Muscle of leg (tissue), 11 donors: Measurements from ENCODE around the gene PSPC1. TPM values are rescaled to one million over a fixed set of nuclear protein-coding genes. Genes with fewer than 3 reads are reported as not detected.
"Not testable (repeated sequence)": the region's sequence is repeated elsewhere in the genome, so short reads cannot be mapped to it uniquely, and the experiment has no call there.

Source experiments
- DNase-seq: peaks from one replicate; pipeline ENCODE4 v3.0.0; 2013
- H3K27ac ChIP-seq: one replicate; pipeline ENCODE4 v1.5.1; 2013; ENCODE audit warnings: mild to moderate bottlenecking, low read length, control low read depth
- H3K27me3 ChIP-seq: one replicate; pipeline ENCODE4 v1.6.1; 2013; ENCODE audit warnings: low read length; ENCODE audit not compliant: control insufficient read depth, insufficient read depth
- H3K36me3 ChIP-seq: one replicate; pipeline ENCODE4 v1.6.1; 2013; ENCODE audit warnings: low read length; ENCODE audit not compliant: control insufficient read depth, insufficient read depth
- H3K4me1 ChIP-seq: one replicate; pipeline ENCODE4 v1.6.1; 2013; ENCODE audit warnings: low read length; ENCODE audit not compliant: control insufficient read depth, insufficient read depth
- H3K4me3 ChIP-seq: one replicate; pipeline ENCODE4 v1.5.1; 2013; ENCODE audit warnings: low read length, control low read depth
- H3K9me3 ChIP-seq: replicated peaks from 2 replicates; pipeline ENCODE4 v1.6.1; 2013; ENCODE audit warnings: low read depth, low read length; ENCODE audit not compliant: control insufficient read depth
- WGBS: methylation state at CpG from one replicate; pipeline ENCODE4 v1.1.5; 2013; ENCODE audit warnings: missing lambda C conversion rate; ENCODE audit not compliant: insufficient coverage; 5-methylcytosine and 5-hydroxymethylcytosine counted together
- polyA plus RNA-seq, 8 donors: library from polyadenylated mRNA; unstranded; fragments of 120-200 nt; gene quantifications; one replicate each; pipeline versions ENCODE4 v1.2.1 to v1.2.3, GENCODE V29; 2013; ENCODE audit warnings: inconsistent platforms in 1 of 8, low replicate concordance in 1 of 8; ENCODE audit not compliant: insufficient read length in 8 of 8, insufficient read depth in 1 of 8
- total RNA-seq: library from RNA; stranded (reverse); fragments of 120-200 nt; gene quantifications from one replicate; pipeline ENCODE4 v1.2.4, GENCODE V29; 2013

The PSPC1 gene
- total and polyA plus RNA-seq, 9 donors = 40.7 to 50.0 (median 45.3) TPM

DNA sequence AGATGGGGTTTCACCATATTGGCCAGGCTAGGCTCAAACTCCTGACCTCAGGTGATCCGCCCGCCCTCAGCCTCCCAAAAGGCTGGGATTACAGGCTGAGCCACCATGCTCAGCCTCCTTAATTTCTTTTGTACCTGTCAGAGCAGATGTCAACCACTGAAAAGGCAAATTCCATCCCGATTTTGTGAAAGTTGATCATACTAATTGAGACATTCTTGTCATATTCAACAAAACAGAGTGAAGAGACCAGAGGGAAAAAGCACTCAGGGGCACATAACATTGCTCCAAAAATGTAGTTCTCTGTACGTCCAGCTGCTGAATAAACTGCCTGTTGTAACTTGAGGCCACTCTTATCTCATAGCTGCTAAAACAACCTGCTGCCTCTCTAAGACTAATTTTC, 27.4 kb upstream of the PSPC1 start:
- Histone ChIP-seq H3K27ac (no peak overlapping the region), H3K27me3 (no peaks in the 10 kb centered on the region), H3K9me3 (no peaks in the 10 kb centered on the region), H3K4me3 (no peak overlapping the region), H3K36me3 (no peaks in the 10 kb centered on the region), H3K4me1 (no peaks in the 10 kb centered on the region)
- 100% methylated on average over 2 of the region's 4 CpGs for WGBS
- DNase-seq = no peak

DNA sequence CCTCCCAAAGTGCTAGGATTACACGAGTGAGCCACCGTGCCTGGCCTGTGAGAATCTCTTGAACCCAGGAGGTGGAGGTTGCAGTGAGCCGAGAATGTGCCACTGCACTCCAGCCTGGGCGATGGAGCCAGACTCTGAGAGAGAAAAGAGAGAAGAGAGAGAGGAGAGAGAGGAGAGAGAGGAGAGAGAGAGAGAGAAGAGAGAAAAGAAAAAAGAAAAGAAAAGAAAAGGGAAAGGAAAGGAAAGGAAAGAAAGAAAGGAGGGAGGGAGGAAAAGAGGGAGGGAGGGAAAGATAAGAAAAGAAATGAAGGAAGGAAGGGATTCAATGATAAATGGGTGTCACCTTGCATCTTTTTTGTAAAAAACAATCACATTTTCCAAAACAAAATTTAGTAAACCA, 23.0 kb upstream of the PSPC1 start:
- 93% methylated on average over 4 of the region's 4 CpGs for WGBS

DNA sequence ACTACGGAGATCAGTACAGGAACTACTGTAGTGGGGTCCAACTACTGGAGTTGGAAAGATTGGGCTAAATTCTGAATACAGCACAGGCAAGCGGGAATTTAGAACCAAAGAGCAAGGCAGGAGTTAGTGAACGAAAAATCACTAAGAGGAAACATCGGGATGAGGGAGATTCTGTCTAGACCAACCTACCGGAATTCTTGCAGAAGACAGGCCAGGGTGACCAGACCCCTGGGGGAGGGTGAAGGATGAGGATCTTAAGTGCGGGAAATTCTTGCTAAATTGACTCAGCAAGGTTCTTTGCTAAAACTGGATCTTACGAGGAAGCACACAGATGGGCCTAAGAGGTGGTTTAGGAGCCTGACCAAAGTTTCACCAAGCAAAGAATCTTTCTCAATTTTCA, 13.2 kb upstream of the PSPC1 start:
- Histone ChIP-seq H3K36me3 (no peaks in the 10 kb centered on the region), H3K4me1 (no peaks in the 10 kb centered on the region), H3K27ac (no peak overlapping the region), H3K9me3 (no peaks in the 10 kb centered on the region), H3K4me3 (no peak overlapping the region), H3K27me3 (no peaks in the 10 kb centered on the region)
- 88% methylated on average over 4 of the region's 7 CpGs for WGBS
- DNase-seq = no peak

More for the DNA sequence above, 23.0 kb upstream of the PSPC1 start:
- no peaks in the 10 kb centered on the region for H3K36me3 ChIP-seq
- no peaks in the 10 kb centered on the region for H3K27me3 ChIP-seq
- no peak overlapping the region for H3K27ac ChIP-seq
- no peak overlapping the region for H3K4me3 ChIP-seq
- H3K9me3 ChIP-seq = no peaks in the 10 kb centered on the region
- DNase-seq = no peak
- H3K4me1 ChIP-seq = no peaks in the 10 kb centered on the region

DNA sequence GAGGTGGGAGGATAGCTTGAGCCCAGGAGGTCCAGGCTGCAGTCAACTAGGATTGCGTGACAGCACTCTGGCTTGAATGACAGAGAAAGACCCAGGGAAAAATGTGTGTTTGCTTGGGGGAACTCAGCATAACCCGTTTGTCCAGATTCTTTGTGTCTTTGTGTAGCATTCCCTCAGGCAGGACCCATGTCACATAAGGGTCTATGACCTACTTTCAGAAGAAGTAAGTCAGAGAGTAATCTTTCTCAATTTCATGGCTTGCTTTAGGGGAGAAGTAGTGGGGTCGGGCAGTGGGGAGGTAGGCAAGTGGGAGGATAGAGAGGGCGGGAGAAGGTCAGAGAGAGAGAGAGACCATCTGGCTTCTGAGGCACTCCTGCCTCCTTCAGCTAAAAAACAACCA, 11.9 kb upstream of the PSPC1 start:
- H3K4me3 ChIP-seq = no peak overlapping the region
- no peaks in the 10 kb centered on the region for H3K27me3 ChIP-seq
- DNase-seq = no peak
- no peak overlapping the region for H3K27ac ChIP-seq
- H3K9me3 ChIP-seq = no peaks in the 10 kb centered on the region
- 75% methylated on average over 3 of the region's 4 CpGs for WGBS
- no peaks in the 10 kb centered on the region for H3K4me1 ChIP-seq
- H3K36me3 ChIP-seq = no peaks in the 10 kb centered on the region

DNA sequence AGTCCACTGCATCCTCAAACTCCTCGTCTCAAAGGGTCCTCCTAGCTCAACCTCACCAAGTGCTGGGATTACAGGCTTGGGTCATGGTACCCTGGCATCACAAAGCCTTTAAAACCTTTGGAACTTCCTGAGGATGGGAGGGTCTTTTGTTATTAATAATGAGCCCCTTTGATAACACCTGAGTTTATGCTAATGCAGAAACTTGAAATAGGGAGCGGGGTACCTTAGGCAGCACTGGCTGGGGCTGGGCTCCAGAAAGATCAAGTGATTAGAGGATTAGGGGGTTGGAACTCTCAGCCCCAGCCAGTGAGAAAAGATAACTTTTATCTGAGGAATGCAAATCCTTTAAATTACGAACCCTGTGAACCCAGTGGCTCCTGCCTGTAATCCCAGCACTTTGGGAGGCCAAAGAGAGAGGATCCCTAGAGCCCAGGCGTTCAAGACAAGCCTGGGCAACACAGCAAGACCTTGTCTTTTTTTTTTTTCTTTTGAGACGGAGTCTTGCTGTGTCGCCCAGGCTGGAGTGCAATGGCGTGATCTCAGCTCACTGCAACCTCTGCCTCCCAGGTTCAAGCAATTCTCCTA, 9.3 kb upstream of the PSPC1 start:
- Histone ChIP-seq H3K27ac (no peak overlapping the region), H3K4me1 (no peaks in the 10 kb centered on the region), H3K27me3 (no peaks in the 10 kb centered on the region), H3K9me3 (no peaks in the 10 kb centered on the region), H3K4me3 (no peak overlapping the region), H3K36me3 (no peaks in the 10 kb centered on the region)
- DNase-seq = no peak
- WGBS = 89% methylated on average over 5 of the region's 7 CpGs

DNA sequence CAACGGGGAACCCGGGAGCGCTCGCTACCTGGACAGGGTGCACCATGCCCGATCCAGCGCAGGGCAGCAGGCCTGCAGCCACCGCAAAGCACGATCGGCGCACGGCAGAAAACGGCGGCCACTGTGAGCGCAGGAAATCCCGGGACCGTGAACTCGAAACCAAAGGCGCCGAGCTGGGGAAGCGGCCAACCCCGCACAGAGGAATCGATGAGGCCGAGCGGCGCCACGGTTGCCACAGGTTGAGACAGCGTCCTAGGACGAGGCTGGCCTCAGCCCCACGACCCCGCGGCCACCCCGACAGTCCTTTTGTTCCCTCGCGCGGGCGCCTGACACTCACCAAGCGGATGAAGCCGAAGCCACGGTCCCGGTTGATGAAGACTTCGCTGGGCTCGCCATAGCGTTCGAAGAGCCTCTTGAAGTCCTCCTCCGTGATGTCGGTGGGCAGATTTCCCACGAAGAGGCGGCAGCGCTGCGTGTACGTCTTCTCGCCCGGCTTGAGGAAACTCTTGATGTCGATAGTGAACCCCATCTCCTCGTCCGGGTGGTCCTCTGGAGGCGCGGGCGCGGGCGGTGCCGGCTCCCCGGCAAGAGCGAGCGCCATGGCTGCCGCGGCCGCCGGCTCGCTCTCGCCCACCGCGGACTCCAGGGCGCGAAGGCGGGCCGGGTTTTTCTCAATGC, 557 bp downstream of the PSPC1 start:
- Histone ChIP-seq H3K27me3 (no peaks in the 10 kb centered on the region), H3K4me1 (no peaks in the 10 kb centered on the region), H3K36me3 (no peaks in the 10 kb centered on the region), H3K27ac (peak overlapping the region; percentile 98), H3K4me3 (peak overlapping the region; percentile 92), H3K9me3 (no peaks in the 10 kb centered on the region)
- peak; percentile 75 for DNase-seq
- under 1% methylated on average over 67 of the region's 77 CpGs for WGBS

DNA sequence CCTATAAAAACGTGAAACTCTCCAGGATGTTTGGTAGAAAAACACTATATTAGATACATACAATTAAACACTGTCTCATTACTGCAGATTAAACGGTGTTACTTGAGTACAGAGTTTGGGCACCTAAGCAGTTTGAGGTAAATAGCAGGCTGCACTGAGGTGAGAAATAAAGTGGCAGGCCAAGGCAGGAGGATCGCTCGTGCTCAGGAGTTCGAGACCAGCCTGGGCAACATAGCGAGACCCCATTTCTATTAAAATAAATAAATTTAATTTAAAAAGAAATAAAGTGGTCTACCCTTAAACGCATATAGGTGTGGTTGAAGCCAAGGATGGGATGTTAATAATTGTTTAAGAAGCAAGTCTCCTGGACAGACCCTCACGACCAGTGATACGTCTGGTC, 1.2 kb downstream of the PSPC1 start:
- H3K27ac ChIP-seq = peak overlapping the region; percentile 98

DNA sequence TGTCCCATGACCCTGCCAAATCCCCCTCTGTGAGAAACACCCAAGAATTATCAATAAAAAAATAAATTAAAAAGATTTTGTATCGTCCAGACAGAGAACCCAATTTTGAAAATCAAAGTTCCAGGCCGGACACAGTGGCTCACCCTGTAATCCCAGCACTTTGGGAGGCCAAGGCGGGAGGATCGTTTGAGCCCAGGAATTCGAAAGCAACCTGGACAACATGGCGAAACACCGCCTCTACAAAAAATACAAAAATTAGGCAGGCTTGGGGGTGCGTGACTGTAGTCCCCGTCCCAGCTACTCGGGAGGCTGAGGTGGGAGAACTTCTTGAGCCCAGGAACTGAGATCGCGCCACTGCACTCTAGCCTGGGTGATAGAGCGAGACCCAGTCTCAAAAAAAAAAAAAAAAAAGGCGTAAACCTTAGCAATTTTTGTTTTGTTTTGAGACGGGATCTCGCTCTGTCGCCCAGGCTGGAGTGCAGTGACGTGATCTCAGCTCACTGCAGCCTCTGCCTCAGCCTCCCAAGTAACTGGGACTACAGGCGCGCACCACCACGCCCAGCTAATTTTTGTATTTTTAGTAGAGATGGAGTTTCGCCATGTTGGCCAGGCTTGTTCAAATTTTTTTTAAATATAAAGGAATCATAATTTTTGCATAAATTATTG, 1.9 kb downstream of the PSPC1 start:
- DNase-seq, H3K9me3 ChIP-seq, H3K36me3 ChIP-seq, H3K27me3 ChIP-seq, H3K27ac ChIP-seq, H3K4me1 ChIP-seq: not testable (repeated sequence)
- WGBS = 91% methylated on average over 10 of the region's 22 CpGs
- peak overlapping the region; percentile 92 for H3K4me3 ChIP-seq

More for the DNA sequence above, 1.2 kb downstream of the PSPC1 start:
- H3K4me1 ChIP-seq = no peaks in the 10 kb centered on the region
- DNase-seq = peak; percentile 4
- 0% methylated on average over 2 of the region's 9 CpGs for WGBS
- no peaks in the 10 kb centered on the region for H3K27me3 ChIP-seq
- H3K9me3 ChIP-seq = no peaks in the 10 kb centered on the region
- H3K36me3 ChIP-seq = no peaks in the 10 kb centered on the region
- peak overlapping the region; percentile 92 for H3K4me3 ChIP-seq

DNA sequence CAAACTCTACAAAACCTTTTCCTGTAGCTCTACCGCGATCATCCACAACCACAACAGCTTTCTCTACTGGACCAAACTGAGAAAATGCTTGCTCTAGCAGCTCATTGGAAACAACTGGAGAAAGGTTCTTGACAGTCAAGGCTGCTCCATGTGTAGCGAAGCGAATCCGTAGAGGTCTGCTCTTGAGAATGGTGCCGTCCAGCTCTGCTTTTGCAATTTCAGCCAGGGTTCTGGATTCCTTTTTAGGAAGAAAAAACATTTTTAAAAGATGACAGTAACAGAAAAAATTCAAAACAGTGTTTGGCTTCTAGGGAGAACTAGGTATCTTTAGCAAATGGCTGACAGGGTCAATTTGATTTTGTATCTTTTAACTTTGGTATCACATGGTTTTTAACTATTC, 10.4 kb downstream of the PSPC1 start:
- H3K27me3 ChIP-seq = no peaks in the 10 kb centered on the region
- H3K27ac ChIP-seq = no peak overlapping the region
- 92% methylated on average over 6 of the region's 6 CpGs for WGBS
- no peaks in the 10 kb centered on the region for H3K4me1 ChIP-seq
- no peak for DNase-seq
- H3K4me3 ChIP-seq = no peak overlapping the region
- peaks cover 26% of the 10 kb centered on the region for H3K36me3 ChIP-seq
- H3K9me3 ChIP-seq = no peaks in the 10 kb centered on the region

DNA sequence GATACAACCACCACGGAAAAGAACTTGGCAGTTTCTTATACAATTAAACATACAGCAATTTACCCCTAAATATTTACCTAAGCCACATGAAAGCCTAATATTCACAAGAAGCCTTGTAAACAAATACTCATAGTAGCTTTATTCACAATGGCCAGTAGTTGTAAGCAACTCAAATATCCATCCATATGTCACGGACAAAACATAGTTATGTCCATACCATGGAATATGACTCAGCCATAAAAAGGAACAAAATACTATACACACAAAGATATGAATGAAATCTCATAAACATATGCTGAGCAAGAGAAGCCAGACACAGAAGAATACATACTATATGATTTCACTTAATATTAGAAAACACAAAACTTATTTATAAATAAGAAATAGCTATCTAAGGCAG, 12.9 kb downstream of the PSPC1 start:
- Histone ChIP-seq H3K36me3 (peaks cover 30% of the 10 kb centered on the region), H3K27ac (no peak overlapping the region), H3K9me3 (no peaks in the 10 kb centered on the region), H3K4me1 (no peaks in the 10 kb centered on the region), H3K4me3 (no peak overlapping the region), H3K27me3 (no peaks in the 10 kb centered on the region)
- no peak for DNase-seq
- no CpG with 5 or more reads among the region's 2 CpGs for WGBS
